Retinal pigment epithelial cell (primary cell): Measurements from ENCODE around the gene TFAP2B.

ENCODE experiments used
- DNase-seq: peaks from one replicate; pipeline ENCODE4 v3.0.0-alpha.2; 2010; ENCODE audit warnings: low read depth
- H3K4me3 ChIP-seq: 2 replicates; pipeline ENCODE4 v1.5.1; 2011; ENCODE audit warnings: mild to moderate bottlenecking, low read length, control low read depth, moderate library complexity
- CTCF ChIP-seq: conservative IDR thresholded peaks from 2 replicates; pipeline ENCODE4 v1.5.1; 2011; ENCODE audit warnings: low read depth, low read length, control low read depth, inconsistent platforms

Gene TFAP2B

GRCh38 chr6:50824552-50824951 is 5.9 kb downstream of the TFAP2B start:
- no peak for DNase-seq
- TF ChIP-seq CTCF: no peak
- no peak overlapping the region for H3K4me3 ChIP-seq

GRCh38 chr6:50825375-50826036 is 6.8 kb downstream of the TFAP2B start:
- DNase-seq: no peak
- no peak overlapping the region for H3K4me3 ChIP-seq
- no peak for TF ChIP-seq CTCF

GRCh38 chr6:50826037-50826761 is 7.5 kb downstream of the TFAP2B start:
- no peak overlapping the region for H3K4me3 ChIP-seq
- TF ChIP-seq CTCF: no peak
- no peak for DNase-seq

GRCh38 chr6:50826803-50827202 is 8.1 kb downstream of the TFAP2B start:
- no peak for TF ChIP-seq CTCF
- no peak overlapping the region for H3K4me3 ChIP-seq
- DNase-seq: no peak

GRCh38 chr6:50829049-50829448 is 10.4 kb downstream of the TFAP2B start:
- no peak for TF ChIP-seq CTCF
- DNase-seq: no peak
- H3K4me3 ChIP-seq: no peak overlapping the region

- TF ChIP-seq CTCF: no peak
- DNase-seq: no peak
- H3K4me3 ChIP-seq: no peak overlapping the region
These were observed 11.3 kb downstream of the TFAP2B start for GRCh38 chr6:50829898-50830444.

GRCh38 chr6:50831186-50831585 is 12.5 kb downstream of the TFAP2B start:
- TF ChIP-seq CTCF: no peak
- no peak for DNase-seq
- no peak overlapping the region for H3K4me3 ChIP-seq
